ENCODE results near the gene PLLP. TPM values are rescaled to one million over a fixed set of nuclear protein-coding genes. Genes with fewer than 3 reads are reported as not detected.

PLLP gene
- total and polyA plus RNA-seq, 2 experiments from 2014 or later = 1.3 to 6.1 TPM

GRCh38 chr16:57282510-57283213, 1.8 kb downstream of the PLLP start:
- Mint-ChIP-seq H3K27ac (no peak overlapping the region), H3K27me3 (ENCODE audit: insufficient read depth, low read depth, poor library complexity) (peaks cover 29% of the 10 kb centered on the region), H3K4me3 (no peak overlapping the region), H3K36me3 (ENCODE audit: low read depth) (no peaks in the 10 kb centered on the region), H3K4me1 (peaks cover 6% of the 10 kb centered on the region; the same call in 1 of the 3 replicates), H3K9me3 (peaks cover 3% of the 10 kb centered on the region; the same call in 1 of the 3 replicates)
- Histone ChIP-seq H3K4me1 (ENCODE audit: insufficient read depth) (no peaks in the 10 kb centered on the region), H3K9me2 (ENCODE audit: insufficient read depth) (no peaks in the 10 kb centered on the region), H3K27me3 (ENCODE audit: insufficient read depth) (peaks cover 38% of the 10 kb centered on the region), H3K79me2 (replicated peaks; ENCODE audit: insufficient read depth) (no peaks in the 10 kb centered on the region), H3F3A (replicated peaks; ENCODE audit: low read depth) (no peaks in the 10 kb centered on the region), H4K20me1 (replicated peaks; ENCODE audit: insufficient read depth) (no peaks in the 10 kb centered on the region), H3K4me3 (no peak overlapping the region), H3K36me3 (ENCODE audit: insufficient read depth) (no peaks in the 10 kb centered on the region), H3K27ac (ENCODE audit: low read depth) (no peak overlapping the region), H2AFZ (no peak overlapping the region), H3K4me2 (no peak overlapping the region)
- no peak for DNase-seq (ENCODE audit: low spot score)
- TF ChIP-seq ETS1 (IDR thresholded peaks at IDR 0.05) = no peak
- no peak for TF ChIP-seq NANOG (IDR thresholded peaks at IDR 0.05; ENCODE audit: borderline replicate concordance)
- no peak for TF ChIP-seq ZNF331 (CRISPR knock-in tag; IDR thresholded peaks at IDR 0.05; ENCODE audit: low read depth)
- TF ChIP-seq ZNF114 (CRISPR knock-in tag; IDR thresholded peaks at IDR 0.05) = no peak
- TF ChIP-seq JUNB (IDR thresholded peaks at IDR 0.05; ENCODE audit: unreplicated experiment) = no peak
- TF ChIP-seq POLR2AphosphoS5 (IDR thresholded peaks at IDR 0.05; ENCODE audit: low read depth) = no peak
- no peak for TF ChIP-seq REST (IDR thresholded peaks at IDR 0.05; ENCODE audit: unreplicated experiment)
- no peak for TF ChIP-seq STAT1 (IDR thresholded peaks at IDR 0.05; ENCODE audit: unreplicated experiment)
- no peak for ATAC-seq

GRCh38 chr16:57281791-57282190, 2.7 kb downstream of the PLLP start:
- peaks cover 29% of the 10 kb centered on the region for H3K27me3 Mint-ChIP-seq (ENCODE audit: insufficient read depth, low read depth, poor library complexity)
- no peaks in the 10 kb centered on the region for H3K36me3 ChIP-seq (ENCODE audit: insufficient read depth)
- TF ChIP-seq CTCF (conservative IDR thresholded peaks at IDR 0.05; ENCODE audit: low read depth in 2 of 2) (no peak), EZH2phosphoT487 (IDR thresholded peaks at IDR 0.05; ENCODE audit: unreplicated experiment) (no peak), NANOG (IDR thresholded peaks at IDR 0.05; ENCODE audit: borderline replicate concordance) (no peak), STAT1 (IDR thresholded peaks at IDR 0.05; ENCODE audit: unreplicated experiment) (no peak)

More at GRCh38 chr16:57281791-57282190, 2.7 kb downstream of the PLLP start:
- no peaks in the 10 kb centered on the region for H3F3A ChIP-seq (replicated peaks; ENCODE audit: low read depth)
- no peaks in the 10 kb centered on the region for H4K20me1 ChIP-seq (replicated peaks; ENCODE audit: insufficient read depth)
- H3K4me1 Mint-ChIP-seq = peaks cover 8% of the 10 kb centered on the region; the same call in 2 of the 3 replicates
- H3K36me3 Mint-ChIP-seq (ENCODE audit: low read depth) = no peaks in the 10 kb centered on the region
- H3K4me2 ChIP-seq = no peak overlapping the region
- peaks cover 38% of the 10 kb centered on the region for H3K27me3 ChIP-seq (ENCODE audit: insufficient read depth)
- no peak for ATAC-seq
- H3K4me3 Mint-ChIP-seq = no peak overlapping the region
- no peak overlapping the region for H2AFZ ChIP-seq
- H3K27ac ChIP-seq (ENCODE audit: low read depth) = no peak overlapping the region
- peaks cover 3% of the 10 kb centered on the region; the same call in 1 of the 3 replicates for H3K9me3 Mint-ChIP-seq
- no peak overlapping the region for H3K27ac Mint-ChIP-seq
- DNase-seq (ENCODE audit: low spot score) = no peak
- H3K79me2 ChIP-seq (replicated peaks; ENCODE audit: insufficient read depth) = no peaks in the 10 kb centered on the region
- H3K9me2 ChIP-seq (ENCODE audit: insufficient read depth) = no peaks in the 10 kb centered on the region
- no peaks in the 10 kb centered on the region for H3K4me1 ChIP-seq (ENCODE audit: insufficient read depth)
- H3K4me3 ChIP-seq = no peak overlapping the region

Measured in GM23338 (cell line).